ENCODE results near the gene PLEKHA6.

DNA sequence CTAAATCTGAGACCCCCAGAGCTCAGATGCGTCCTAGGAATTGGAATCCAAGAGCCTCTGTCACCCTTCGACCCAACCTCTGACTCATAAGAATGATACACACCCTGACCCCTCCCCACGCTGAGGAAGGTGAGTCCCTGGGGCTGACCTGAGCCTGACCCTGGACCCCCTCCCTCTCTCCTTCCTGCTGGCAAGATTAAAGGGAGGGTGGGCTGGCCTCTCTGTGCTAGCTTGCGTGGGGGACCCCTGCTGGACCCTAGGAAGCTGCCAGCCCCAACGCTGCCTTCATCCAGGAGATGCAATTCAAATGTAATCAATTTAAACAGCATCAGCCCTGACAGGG lies 627 bp downstream of the PLEKHA6 start:
- TF ChIP-seq, protein P1, sequence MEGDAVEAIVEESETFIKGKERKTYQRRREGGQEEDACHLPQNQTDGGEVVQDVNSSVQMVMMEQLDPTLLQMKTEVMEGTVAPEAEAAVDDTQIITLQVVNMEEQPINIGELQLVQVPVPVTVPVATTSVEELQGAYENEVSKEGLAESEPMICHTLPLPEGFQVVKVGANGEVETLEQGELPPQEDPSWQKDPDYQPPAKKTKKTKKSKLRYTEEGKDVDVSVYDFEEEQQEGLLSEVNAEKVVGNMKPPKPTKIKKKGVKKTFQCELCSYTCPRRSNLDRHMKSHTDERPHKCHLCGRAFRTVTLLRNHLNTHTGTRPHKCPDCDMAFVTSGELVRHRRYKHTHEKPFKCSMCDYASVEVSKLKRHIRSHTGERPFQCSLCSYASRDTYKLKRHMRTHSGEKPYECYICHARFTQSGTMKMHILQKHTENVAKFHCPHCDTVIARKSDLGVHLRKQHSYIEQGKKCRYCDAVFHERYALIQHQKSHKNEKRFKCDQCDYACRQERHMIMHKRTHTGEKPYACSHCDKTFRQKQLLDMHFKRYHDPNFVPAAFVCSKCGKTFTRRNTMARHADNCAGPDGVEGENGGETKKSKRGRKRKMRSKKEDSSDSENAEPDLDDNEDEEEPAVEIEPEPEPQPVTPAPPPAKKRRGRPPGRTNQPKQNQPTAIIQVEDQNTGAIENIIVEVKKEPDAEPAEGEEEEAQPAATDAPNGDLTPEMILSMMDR (IDR thresholded peaks at IDR 0.05) = no peak
- TF ChIP-seq EZH2 (IDR thresholded peaks at IDR 0.05; ENCODE audit: borderline replicate concordance, insufficient read depth, low read depth, low read length, poor library complexity, severe bottlenecking) = no peak
